WI38 (cell line): ENCODE data around the gene PLEKHN1.

Experiments
- H3K4me3 ChIP-seq: 2 replicates; pipeline ENCODE4 v1.5.1; 2011; ENCODE audit warnings: low read depth, mild to moderate bottlenecking, control low read depth, low read length
- CTCF ChIP-seq: IDR thresholded peaks from 2 replicates; pipeline ENCODE4 v1.5.1; 2012; ENCODE audit warnings: low read depth, mild to moderate bottlenecking, control low read depth, low read length

PLEKHN1 gene

GRCh38 chr1:1020415-1021009 lies 54.2 kb downstream of the PLEKHN1 start:
- no peak for TF ChIP-seq CTCF

DNA sequence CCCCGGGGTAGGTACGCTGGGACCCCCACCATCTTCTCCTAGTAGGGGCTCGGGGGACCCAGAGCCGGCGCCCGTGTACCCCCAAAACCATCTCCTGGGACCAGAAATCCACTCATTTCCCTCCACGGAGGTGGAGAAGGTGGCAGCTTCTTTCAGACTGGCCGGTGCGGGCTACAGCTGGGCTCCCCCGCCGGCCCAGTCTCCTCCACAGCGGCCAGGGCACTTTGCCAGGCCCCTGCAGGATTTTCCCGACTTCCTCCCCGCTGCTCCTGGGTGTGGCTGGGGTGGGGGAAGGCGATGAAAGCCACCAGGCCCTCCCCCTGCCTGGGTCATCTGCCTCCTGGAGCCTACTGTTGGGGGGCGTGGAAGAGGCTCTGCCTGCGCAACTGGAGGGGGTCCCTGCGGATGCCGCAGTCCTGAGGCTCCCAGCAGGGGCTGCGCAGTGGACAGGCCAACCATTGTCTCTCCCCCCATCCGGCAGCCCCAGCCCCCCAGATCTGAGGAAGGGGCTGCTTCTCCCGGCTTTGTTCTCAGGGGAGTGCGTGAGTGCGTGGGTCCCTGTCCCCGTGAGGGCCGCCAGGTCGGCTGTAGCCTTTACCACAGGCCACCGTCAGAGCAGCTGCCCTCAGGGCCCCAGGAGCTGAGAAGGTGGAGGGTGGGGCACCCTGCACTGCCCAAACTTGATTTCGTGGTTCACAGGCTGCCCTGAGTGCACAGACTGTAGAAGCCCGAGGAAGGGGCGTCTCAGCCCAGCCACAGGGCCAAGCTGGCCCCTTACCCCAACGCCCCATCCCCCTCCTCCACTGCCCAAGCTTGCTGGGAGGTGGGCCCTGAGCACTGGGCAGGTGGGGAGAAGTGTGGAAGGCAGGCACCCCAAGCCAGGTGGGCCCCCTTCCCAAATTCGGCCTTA lies 55.0 kb downstream of the PLEKHN1 start:
- H3K4me3 ChIP-seq = peak overlapping the region; percentile 68
- TF ChIP-seq CTCF = no peak

More at GRCh38 chr1:1020415-1021009, 54.2 kb downstream of the PLEKHN1 start:
- peak overlapping the region; percentile 68 for H3K4me3 ChIP-seq

DNA sequence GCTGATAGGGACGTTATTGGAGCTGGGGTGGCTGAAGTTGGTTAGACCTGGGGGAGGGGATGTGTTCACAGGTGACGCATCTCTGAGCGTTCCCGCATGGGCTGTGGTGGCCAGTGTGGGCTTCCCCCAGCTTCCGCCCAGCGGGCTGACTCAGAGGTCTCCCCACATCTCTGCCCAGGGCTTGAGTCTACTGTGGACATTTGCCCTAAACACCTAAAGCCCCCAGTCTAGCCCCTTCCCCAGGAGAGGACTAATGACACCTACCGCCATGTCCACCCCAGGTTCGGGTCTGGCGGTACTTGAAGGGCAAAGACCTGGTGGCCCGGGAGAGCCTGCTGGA lies 55.6 kb downstream of the PLEKHN1 start:
- no peak overlapping the region for H3K4me3 ChIP-seq
- no peak for TF ChIP-seq CTCF

- H3K4me3 ChIP-seq = no peak overlapping the region
- TF ChIP-seq CTCF = no peak
These were observed 56.2 kb downstream of the PLEKHN1 start for GRCh38 chr1:1022302-1023009.

DNA sequence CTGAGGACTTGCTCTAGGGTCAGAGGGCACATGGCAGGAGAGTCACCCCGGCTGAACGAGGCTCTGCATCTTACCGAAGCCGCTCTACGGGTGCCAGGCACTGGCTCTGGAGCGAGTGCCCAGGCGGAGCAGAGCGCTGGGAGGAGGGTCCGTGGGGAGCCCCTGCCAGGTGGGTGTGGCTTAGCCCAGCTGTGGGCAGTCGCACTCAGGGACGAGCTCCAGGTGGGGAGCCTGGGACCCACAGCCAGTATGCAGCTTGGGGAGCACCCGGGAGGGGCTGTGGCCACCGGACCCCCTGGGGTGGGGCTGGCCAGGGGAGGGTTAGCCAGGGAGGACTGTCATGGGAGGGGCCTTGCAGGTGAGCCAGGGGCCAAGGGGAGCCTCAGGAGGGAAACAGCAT lies 57.4 kb downstream of the PLEKHN1 start:
- no peak overlapping the region for H3K4me3 ChIP-seq
- no peak for TF ChIP-seq CTCF

DNA sequence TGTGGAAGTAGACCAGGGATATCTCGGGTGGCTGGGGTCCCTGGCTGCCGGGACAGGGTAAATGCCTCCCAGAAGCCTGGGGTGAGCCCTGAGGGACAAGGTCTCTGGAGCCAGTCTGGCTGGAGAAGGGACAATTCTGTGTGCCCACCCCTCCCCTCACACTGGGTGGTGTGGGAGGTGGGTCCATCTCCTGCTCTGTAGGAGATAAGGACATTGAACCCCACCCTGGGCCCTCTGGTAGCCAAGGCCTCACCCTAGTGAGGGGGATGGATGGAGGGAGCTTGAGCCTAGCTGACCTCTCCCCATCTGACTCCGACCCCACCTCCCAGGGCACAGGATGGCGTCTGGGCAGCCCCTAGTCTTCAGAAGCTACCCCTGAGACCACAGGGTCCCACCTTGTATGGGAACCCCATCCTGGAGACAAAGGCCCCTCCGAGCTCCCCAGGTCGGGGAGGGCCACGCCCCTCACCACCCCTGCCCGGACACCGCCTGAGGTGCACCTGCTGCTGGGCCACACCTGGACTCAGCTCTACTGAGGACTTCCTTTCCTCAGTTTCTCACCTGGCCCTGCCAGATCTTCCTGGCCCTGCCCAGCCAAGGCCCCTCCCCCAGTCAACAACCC lies 58.0 kb downstream of the PLEKHN1 start:
- no peak for TF ChIP-seq CTCF
- H3K4me3 ChIP-seq = no peak overlapping the region
